CD8-positive, alpha-beta memory T cell (primary cell): ENCODE measurements around the gene LRRFIP1. TPM values are rescaled to one million over a fixed set of nuclear protein-coding genes. Genes with fewer than 3 reads are reported as not detected.
A peak's percentile ranks its signal among the peaks of the same experiment; 100 is the strongest.

ENCODE experiments used
- CTCF ChIA-PET: fragments of 350-600 bp; sonication (Branson Sonifier 250); formaldehyde crosslinking; loops from one replicate; lab custom pipeline; 2021; ENCODE audit warnings: antibody characterized with exemption; lab: Charles Lee
- POLR2A ChIA-PET: fragments of 350-600 bp; sonication (Branson Sonifier 250); formaldehyde crosslinking; loops from one replicate; lab custom pipeline; 2021; ENCODE audit warnings: antibody characterized with exemption; lab: Charles Lee
- DNase-seq, 5 donors: peaks; one replicate each; pipeline versions ENCODE4 v3.0.0 to v3.0.0-alpha.2; 2020 to 2022; ENCODE audit warnings: mixed read lengths in 1 of 5
- H3K27ac ChIP-seq: one replicate; pipeline ENCODE4 v1.7.0; 2013; ENCODE audit warnings: low read depth, mild to moderate bottlenecking, low read length, moderate library complexity
- H3K27me3 ChIP-seq: 2 replicates; pipeline ENCODE4 v1.7.0; 2013; ENCODE audit warnings: low read length, mild to moderate bottlenecking; ENCODE audit not compliant: insufficient read depth, poor library complexity, severe bottlenecking
- H3K36me3 ChIP-seq: 2 replicates; pipeline ENCODE4 v1.7.0; 2013; ENCODE audit warnings: mild to moderate bottlenecking, low read length, moderate library complexity; ENCODE audit not compliant: insufficient read depth
- H3K4me1 ChIP-seq: 2 replicates; pipeline ENCODE4 v1.7.0; 2013; ENCODE audit warnings: mild to moderate bottlenecking, low read length, moderate library complexity; ENCODE audit not compliant: insufficient read depth
- H3K4me3 ChIP-seq: 2 replicates; pipeline ENCODE4 v1.7.0; 2013; ENCODE audit warnings: mild to moderate bottlenecking, low read length
- H3K9me3 ChIP-seq: 2 replicates; pipeline ENCODE4 v1.7.0; 2013; ENCODE audit warnings: mild to moderate bottlenecking, low read length
- H3K27ac Mint-ChIP-seq, 8 donors: one replicate each; pipeline ENCODE4 v1.8.0; 2020 to 2021; ENCODE audit warnings: mixed read lengths in 8 of 8, mild to moderate bottlenecking in 6 of 8, inconsistent platforms in 3 of 8, moderate library complexity in 3 of 8
- H3K27me3 Mint-ChIP-seq, 2 donors: one replicate each; pipeline ENCODE4 v1.8.0; 2020 to 2021; ENCODE audit warnings: mixed read lengths in 2 of 2, mild to moderate bottlenecking in 1 of 2, moderate library complexity in 1 of 2
- H3K36me3 Mint-ChIP-seq, 3 donors: one replicate each; pipeline ENCODE4 v1.8.0; 2020 to 2021; ENCODE audit warnings: mixed read lengths in 3 of 3, inconsistent platforms in 1 of 3, mild to moderate bottlenecking in 1 of 3
- H3K4me1 Mint-ChIP-seq, 3 donors: one replicate each; pipeline ENCODE4 v1.8.0; 2020 to 2021; ENCODE audit warnings: mixed read lengths in 3 of 3, inconsistent platforms in 1 of 3, mild to moderate bottlenecking in 1 of 3
- H3K4me3 Mint-ChIP-seq, 7 donors: one replicate each; pipeline ENCODE4 v1.8.0; 2020 to 2021; ENCODE audit warnings: mixed read lengths in 7 of 7, mild to moderate bottlenecking in 6 of 7, moderate library complexity in 4 of 7, inconsistent platforms in 2 of 7
- H3K9me3 Mint-ChIP-seq, 5 donors: one replicate each; pipeline ENCODE4 v1.8.0; 2020 to 2022; ENCODE audit warnings: mixed read lengths in 5 of 5, mild to moderate bottlenecking in 3 of 5, moderate library complexity in 2 of 5, inconsistent platforms in 1 of 5
- polyA plus RNA-seq: library from polyadenylated mRNA; unstranded; fragments of 300-500 nt; fragmentation: Illumina TruSeq; gene quantifications from one replicate; pipeline ENCODE4 v1.2.3, GENCODE V29; 2021
- total RNA-seq, 2 experiments: library from RNA; stranded (reverse); gene quantifications; one replicate each; pipeline ENCODE4 v1.2.3, GENCODE V29; 2021

LRRFIP1 gene
- total and polyA plus RNA-seq, 3 experiments from 2014 or later, result 128 to 192 (median 188) TPM

- H3K4me1 Mint-ChIP-seq, result peaks cover 7 to 8% (median 7%) of the 10 kb centered on the region in 3 donors
- no peaks in the 10 kb centered on the region for H3K9me3 ChIP-seq
- H3K27ac ChIP-seq, result no peak overlapping the region
- CTCF ChIA-PET, result interaction anchor here (1.2 kb wide), 1 partner anchor 11 kb away, joined by 3 read pairs; no protein-coding TSS in a partner anchor
- no peaks in the 10 kb centered on the region for H3K36me3 ChIP-seq
- H3K9me3 Mint-ChIP-seq, result peaks cover 5 to 12% (median 9%) of the 10 kb centered on the region in 5 donors
- POLR2A ChIA-PET, result no interaction called here
- H3K36me3 Mint-ChIP-seq, result peaks cover 0 to 26% (median 2%) of the 10 kb centered on the region in 3 donors
- peak overlapping the region in 1 of 8 donors; percentile 43 for H3K27ac Mint-ChIP-seq
- peaks cover 4% of the 10 kb centered on the region for H3K27me3 ChIP-seq
- no peak overlapping the region for H3K4me3 ChIP-seq
- no peaks in the 10 kb centered on the region for H3K4me1 ChIP-seq
- no peak overlapping the region for H3K4me3 Mint-ChIP-seq
- DNase-seq, result no peak
- H3K27me3 Mint-ChIP-seq, result peaks cover 20 to 27% of the 10 kb centered on the region in 2 donors
Measured at GRCh38 chr2:237637429-237638135, 10.2 kb downstream of the LRRFIP1 start.

GRCh38 chr2:237638176-237638575 is 10.8 kb downstream of the LRRFIP1 start:
- CTCF ChIA-PET, result no interaction called here
- no peak for DNase-seq
- no peak overlapping the region for H3K27ac Mint-ChIP-seq

GRCh38 chr2:237639052-237639835 is 11.9 kb downstream of the LRRFIP1 start:
- Histone ChIP-seq H3K36me3 (no peaks in the 10 kb centered on the region), H3K4me1 (no peaks in the 10 kb centered on the region), H3K4me3 (no peak overlapping the region), H3K9me3 (no peaks in the 10 kb centered on the region), H3K27ac (no peak overlapping the region), H3K27me3 (no peaks in the 10 kb centered on the region)
- Mint-ChIP-seq H3K9me3 (peaks cover 5 to 10% (median 8%) of the 10 kb centered on the region in 5 donors), H3K27me3 (peaks cover 11 to 19% of the 10 kb centered on the region in 2 donors), H3K4me1 (peaks cover 7 to 8% (median 7%) of the 10 kb centered on the region in 3 donors), H3K4me3 (no peak overlapping the region), H3K27ac (peak overlapping the region in 1 of 8 donors; percentile 39), H3K36me3 (peaks cover 0 to 17% (median 0%) of the 10 kb centered on the region in 3 donors)
- DNase-seq, result no peak
- POLR2A ChIA-PET, result no interaction called here
- CTCF ChIA-PET, result interaction anchor here (1.0 kb wide), 1 partner anchor 106 kb away, joined by 3 read pairs; no protein-coding TSS in a partner anchor

More at GRCh38 chr2:237638176-237638575, 10.8 kb downstream of the LRRFIP1 start:
- H3K27ac ChIP-seq, result no peak overlapping the region
- H3K4me1 ChIP-seq, result no peaks in the 10 kb centered on the region
- H3K9me3 ChIP-seq, result no peaks in the 10 kb centered on the region
- H3K4me3 ChIP-seq, result no peak overlapping the region
- no peaks in the 10 kb centered on the region for H3K27me3 ChIP-seq
- peaks cover 5 to 12% (median 9%) of the 10 kb centered on the region in 5 donors for H3K9me3 Mint-ChIP-seq
- peak overlapping the region in 1 of 7 donors; percentile 13 for H3K4me3 Mint-ChIP-seq
- H3K36me3 Mint-ChIP-seq, result peaks cover 0 to 22% (median 2%) of the 10 kb centered on the region in 3 donors
- no peaks in the 10 kb centered on the region for H3K36me3 ChIP-seq
- peaks cover 16 to 21% of the 10 kb centered on the region in 2 donors for H3K27me3 Mint-ChIP-seq
- POLR2A ChIA-PET, result no interaction called here
- H3K4me1 Mint-ChIP-seq, result peaks cover 7 to 8% (median 7%) of the 10 kb centered on the region in 3 donors

- H3K4me1 Mint-ChIP-seq, result peaks cover 7 to 8% (median 7%) of the 10 kb centered on the region in 3 donors
- peaks cover 10 to 15% of the 10 kb centered on the region in 2 donors for H3K27me3 Mint-ChIP-seq
- peaks cover 2 to 7% (median 5%) of the 10 kb centered on the region in 5 donors for H3K9me3 Mint-ChIP-seq
- H3K27ac Mint-ChIP-seq, result no peak overlapping the region
- H3K9me3 ChIP-seq, result no peaks in the 10 kb centered on the region
- H3K36me3 ChIP-seq, result no peaks in the 10 kb centered on the region
- H3K4me1 ChIP-seq, result no peaks in the 10 kb centered on the region
- no peak for DNase-seq
- no peak overlapping the region for H3K4me3 ChIP-seq
- H3K27ac ChIP-seq, result no peak overlapping the region
- POLR2A ChIA-PET, result no interaction called here
- H3K36me3 Mint-ChIP-seq, result peaks cover 0 to 13% (median 0%) of the 10 kb centered on the region in 3 donors
- H3K27me3 ChIP-seq, result no peaks in the 10 kb centered on the region
- CTCF ChIA-PET, result no interaction called here
- no peak overlapping the region for H3K4me3 Mint-ChIP-seq
Measured at GRCh38 chr2:237639836-237640220, 12.4 kb downstream of the LRRFIP1 start.

GRCh38 chr2:237640493-237640998 is 13.2 kb downstream of the LRRFIP1 start:
- Histone ChIP-seq H3K4me1 (no peaks in the 10 kb centered on the region), H3K27me3 (no peaks in the 10 kb centered on the region), H3K4me3 (no peak overlapping the region), H3K36me3 (no peaks in the 10 kb centered on the region), H3K9me3 (no peaks in the 10 kb centered on the region), H3K27ac (no peak overlapping the region)
- Mint-ChIP-seq H3K9me3 (peaks cover 0 to 6% (median 3%) of the 10 kb centered on the region in 5 donors), H3K27ac (no peak overlapping the region), H3K4me3 (no peak overlapping the region), H3K36me3 (peaks cover 0 to 12% (median 0%) of the 10 kb centered on the region in 3 donors), H3K27me3 (peaks cover 11 to 14% of the 10 kb centered on the region in 2 donors), H3K4me1 (peaks cover 7 to 8% (median 7%) of the 10 kb centered on the region in 3 donors)
- ChIA-PET CTCF (no interaction called here), POLR2A (no interaction called here)
- no peak for DNase-seq

GRCh38 chr2:237642038-237642734 is 14.8 kb downstream of the LRRFIP1 start:
- ChIA-PET POLR2A (no interaction called here), CTCF (no interaction called here)

GRCh38 chr2:237643066-237643465 is 15.7 kb downstream of the LRRFIP1 start:
- Mint-ChIP-seq H3K27me3 (peaks cover 9 to 30% of the 10 kb centered on the region in 2 donors), H3K36me3 (peaks cover 0 to 13% (median 0%) of the 10 kb centered on the region in 3 donors), H3K9me3 (peaks cover 0 to 3% (median 0%) of the 10 kb centered on the region in 5 donors), H3K4me1 (no peaks in the 10 kb centered on the region), H3K4me3 (no peak overlapping the region), H3K27ac (no peak overlapping the region)
- no peaks in the 10 kb centered on the region for H3K27me3 ChIP-seq
- no peaks in the 10 kb centered on the region for H3K4me1 ChIP-seq
- ChIA-PET POLR2A (no interaction called here), CTCF (no interaction called here)
- no peak for DNase-seq
- H3K36me3 ChIP-seq, result no peaks in the 10 kb centered on the region
- H3K27ac ChIP-seq, result no peak overlapping the region
- no peak overlapping the region for H3K4me3 ChIP-seq
- H3K9me3 ChIP-seq, result no peaks in the 10 kb centered on the region

More at GRCh38 chr2:237642038-237642734, 14.8 kb downstream of the LRRFIP1 start:
- Mint-ChIP-seq H3K36me3 (peaks cover 0 to 13% (median 0%) of the 10 kb centered on the region in 3 donors), H3K27ac (peak overlapping the region in 1 of 8 donors; percentile 0), H3K27me3 (peaks cover 11 to 25% of the 10 kb centered on the region in 2 donors), H3K4me3 (no peak overlapping the region), H3K9me3 (peaks cover 0 to 3% (median 0%) of the 10 kb centered on the region in 5 donors), H3K4me1 (no peaks in the 10 kb centered on the region)
- no peaks in the 10 kb centered on the region for H3K27me3 ChIP-seq
- H3K4me3 ChIP-seq, result no peak overlapping the region
- H3K9me3 ChIP-seq, result no peaks in the 10 kb centered on the region
- no peak for DNase-seq
- no peak overlapping the region for H3K27ac ChIP-seq
- H3K36me3 ChIP-seq, result no peaks in the 10 kb centered on the region
- no peaks in the 10 kb centered on the region for H3K4me1 ChIP-seq
